NAMALWA (cell line): ENCODE data around the gene SIRT5.
A peak's percentile ranks its signal among the peaks of the same experiment; 100 is the strongest.

Experiments used
- DNase-seq: peaks from one replicate; pipeline ENCODE4 v3.0.0-alpha.2; 2015; ENCODE audit warnings: low spot score

The SIRT5 gene

DNA sequence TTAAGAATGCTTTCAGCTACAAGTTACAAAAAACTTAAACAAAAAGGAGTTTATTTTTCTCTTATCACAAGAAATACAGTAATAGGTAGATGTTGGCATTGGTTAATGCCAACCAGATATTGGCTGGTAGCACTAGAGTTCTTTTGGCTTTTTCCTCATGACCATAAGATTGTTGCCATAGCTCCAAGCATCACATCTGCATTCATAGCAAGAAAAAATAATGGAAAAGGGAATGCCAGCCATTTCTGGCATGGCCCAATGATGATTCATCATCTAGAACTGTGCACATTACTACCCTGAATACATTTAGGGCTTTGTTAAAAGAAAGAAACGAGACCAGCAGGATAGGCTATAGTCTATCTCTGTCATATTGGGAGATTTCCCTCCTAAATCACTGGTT lies 20.8 kb upstream of the SIRT5 start:
- DNase-seq, result no peak

- DNase-seq, result no peak
These were observed 19.5 kb upstream of the SIRT5 start for GRCh38 chr6:13554929-13555333.

DNA sequence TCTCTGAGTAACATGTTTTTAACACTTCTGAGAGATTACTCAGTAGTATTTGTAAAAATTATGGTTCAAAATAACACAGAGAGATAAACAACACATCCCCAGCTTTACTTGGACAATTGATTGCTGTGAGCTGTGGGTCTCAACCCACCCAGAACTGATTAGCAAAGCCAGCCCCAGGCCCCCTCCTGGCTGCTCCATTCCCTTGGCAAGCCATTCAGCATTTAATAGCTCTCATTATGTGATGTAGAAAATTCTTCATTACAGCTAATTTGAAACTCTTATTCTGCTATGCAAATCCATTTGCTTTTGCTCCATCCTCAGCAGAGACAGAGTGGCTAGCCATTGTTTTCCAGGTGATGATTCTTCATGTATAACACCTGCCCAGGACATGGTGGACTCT lies 16.6 kb upstream of the SIRT5 start:
- no peak for DNase-seq

DNA sequence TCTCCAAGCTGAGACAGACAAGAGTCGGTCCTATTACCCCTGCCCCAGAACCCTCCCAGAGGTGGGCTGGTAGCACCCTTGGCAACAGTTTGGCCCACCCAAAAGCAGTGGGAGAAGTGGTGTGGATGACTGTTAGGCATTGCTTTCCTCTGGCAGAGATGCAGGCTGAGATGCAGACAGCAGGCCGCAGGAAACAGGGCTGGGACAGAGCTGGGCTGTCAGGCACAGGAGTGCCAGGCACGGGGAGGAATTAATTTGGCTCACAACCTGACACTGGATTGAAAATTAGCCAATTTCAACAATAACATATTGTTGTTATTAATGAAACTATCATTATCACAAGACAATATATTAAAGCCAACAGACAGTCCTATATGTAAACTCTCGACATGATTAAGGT lies 15.7 kb upstream of the SIRT5 start:
- no peak for DNase-seq

DNA sequence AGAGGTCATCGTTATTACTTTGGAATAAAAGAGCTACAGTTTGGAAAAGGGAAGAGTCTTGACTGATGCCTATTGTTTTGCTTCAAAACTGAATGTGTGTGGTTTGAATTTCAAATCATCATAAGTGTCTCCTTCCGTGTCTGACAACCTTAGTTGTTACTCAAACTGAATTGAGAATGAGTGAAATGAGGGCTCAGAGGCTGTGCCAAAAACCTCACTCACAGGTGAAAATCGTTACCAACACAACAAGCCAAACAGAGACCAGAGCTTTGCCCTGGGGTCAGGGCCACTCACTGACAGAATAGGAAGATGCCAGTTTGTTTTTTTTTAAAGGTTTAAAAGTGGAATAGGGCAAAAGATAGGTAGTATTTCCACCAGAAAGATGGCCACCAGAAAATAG lies 15.2 kb upstream of the SIRT5 start:
- no peak for DNase-seq

DNA sequence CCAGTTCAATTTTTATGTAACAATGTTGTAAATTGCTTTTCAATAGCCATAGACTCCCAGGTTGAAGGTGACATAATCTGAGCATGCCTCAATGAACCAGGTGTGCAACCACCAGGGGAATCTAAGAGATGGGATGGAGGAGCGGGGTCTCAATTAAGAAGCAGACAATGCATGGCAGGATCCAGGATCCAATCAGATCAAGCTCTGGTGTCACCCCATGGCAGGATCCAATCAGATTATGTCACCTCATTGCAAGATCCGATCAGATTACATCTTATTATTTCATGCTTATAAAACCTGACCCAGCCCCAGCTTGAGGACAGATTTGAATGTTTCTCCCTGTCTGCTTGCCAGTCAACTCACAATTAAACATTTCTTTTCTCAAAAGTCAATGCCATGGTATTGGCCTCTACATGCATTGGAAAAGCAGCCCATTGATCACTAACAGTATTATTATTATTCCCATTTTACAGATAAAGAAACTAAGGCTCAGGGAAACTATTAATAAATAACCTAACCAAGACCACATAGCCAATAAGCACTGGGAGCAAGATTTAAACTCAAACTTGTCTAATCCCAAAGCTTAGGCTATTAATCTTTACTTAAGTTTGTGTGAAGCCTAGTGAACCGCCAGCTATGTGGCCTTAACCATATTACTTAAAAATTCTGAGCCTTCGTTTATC lies 14.3 kb upstream of the SIRT5 start:
- DNase-seq, result no peak

- peak; percentile 24 for DNase-seq
These were observed 13.8 kb upstream of the SIRT5 start for GRCh38 chr6:13560651-13561044.

- no peak for DNase-seq
These were observed 12.7 kb upstream of the SIRT5 start for GRCh38 chr6:13561624-13562267.

DNA sequence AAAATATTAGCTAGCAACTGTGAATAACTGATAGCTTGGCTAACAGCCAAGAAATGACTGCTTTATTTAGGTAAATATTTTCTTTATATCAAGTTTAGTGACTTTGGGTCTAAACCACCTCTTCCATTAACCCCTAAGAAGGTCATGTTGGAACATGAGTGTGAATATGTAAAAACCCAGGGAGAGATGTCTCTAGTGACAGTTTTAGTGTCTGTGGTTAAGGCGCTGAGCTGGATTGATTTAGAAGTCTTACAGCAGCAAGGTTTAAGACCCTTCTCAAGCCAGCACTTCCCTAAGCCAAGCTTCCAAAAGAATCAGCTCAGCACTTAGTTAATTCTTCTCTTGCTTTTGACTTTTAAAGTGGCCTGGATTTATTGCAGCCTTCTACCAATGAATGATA lies 11.4 kb upstream of the SIRT5 start:
- DNase-seq, result no peak

- no peak for DNase-seq
These were observed 8.5 kb upstream of the SIRT5 start for GRCh38 chr6:13565921-13566320.

DNA sequence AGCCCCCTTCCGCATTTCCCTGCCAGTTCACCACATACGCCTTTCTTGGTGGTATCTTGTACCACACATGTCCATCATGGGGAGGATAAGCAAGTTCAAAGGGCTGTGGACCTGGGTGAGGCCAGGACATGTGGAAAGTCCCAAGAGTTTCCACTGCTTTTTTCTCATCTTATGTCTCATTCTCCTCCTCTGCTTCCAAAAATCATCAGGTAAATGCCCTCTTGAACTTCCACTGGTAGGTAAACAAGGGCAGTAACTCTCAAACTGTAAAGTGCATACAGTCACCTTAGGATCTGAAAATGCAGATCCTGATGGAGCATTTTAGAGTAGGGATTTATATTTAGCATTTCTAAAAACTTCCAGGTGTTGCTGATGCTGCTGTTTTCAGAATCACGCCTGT lies 7.9 kb upstream of the SIRT5 start:
- DNase-seq, result no peak

GRCh38 chr6:13568970-13569369 lies 5.4 kb upstream of the SIRT5 start:
- DNase-seq, result no peak

DNA sequence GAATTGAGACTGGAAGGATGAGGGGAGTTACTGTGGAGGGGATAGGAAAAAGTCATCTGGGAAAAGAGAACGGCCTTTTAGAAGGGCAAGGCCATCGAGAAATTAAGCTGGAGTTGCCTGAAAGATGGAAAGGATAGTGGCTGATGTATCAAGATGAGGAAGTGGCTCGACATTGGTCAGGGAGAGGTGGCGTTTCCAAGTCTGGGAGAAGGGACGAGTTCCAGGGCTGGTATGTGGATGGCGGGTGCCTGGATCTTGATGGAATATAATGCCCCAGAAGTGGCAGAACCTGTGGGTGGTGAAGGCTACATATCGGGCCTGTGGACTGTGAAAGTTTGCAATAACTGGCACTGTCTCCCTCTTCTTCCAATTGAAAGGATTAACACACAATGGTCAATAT lies 2.2 kb upstream of the SIRT5 start:
- DNase-seq, result no peak

GRCh38 chr6:13572951-13573654 lies 1.3 kb upstream of the SIRT5 start:
- no peak for DNase-seq

GRCh38 chr6:13573669-13574110 lies 711 bp upstream of the SIRT5 start:
- no peak for DNase-seq

DNA sequence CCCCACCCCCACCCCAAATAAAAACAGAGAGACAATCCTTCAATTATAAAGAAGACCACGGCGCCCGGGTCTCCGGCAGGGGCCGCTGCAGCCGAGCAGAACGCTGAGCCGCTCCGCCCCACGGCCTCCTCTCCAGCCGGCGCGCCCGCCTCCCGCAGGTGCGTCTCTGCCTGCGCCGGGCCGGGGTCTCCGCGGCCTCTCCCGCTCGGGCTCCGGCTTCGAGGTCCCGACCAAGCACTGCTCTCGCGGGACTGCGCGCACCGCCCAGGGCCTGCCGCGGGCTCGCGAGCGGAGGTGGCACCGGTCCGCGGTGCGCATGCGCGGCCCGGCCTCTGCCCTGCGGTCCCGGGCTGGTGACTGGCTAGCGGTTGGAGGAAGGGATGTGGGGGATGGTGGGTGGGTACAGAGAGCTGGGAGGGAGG lies 241 bp upstream of the SIRT5 start:
- DNase-seq, result peak; percentile 98

GRCh38 chr6:13575377-13575775 lies 975 bp downstream of the SIRT5 start:
- no peak for DNase-seq

DNA sequence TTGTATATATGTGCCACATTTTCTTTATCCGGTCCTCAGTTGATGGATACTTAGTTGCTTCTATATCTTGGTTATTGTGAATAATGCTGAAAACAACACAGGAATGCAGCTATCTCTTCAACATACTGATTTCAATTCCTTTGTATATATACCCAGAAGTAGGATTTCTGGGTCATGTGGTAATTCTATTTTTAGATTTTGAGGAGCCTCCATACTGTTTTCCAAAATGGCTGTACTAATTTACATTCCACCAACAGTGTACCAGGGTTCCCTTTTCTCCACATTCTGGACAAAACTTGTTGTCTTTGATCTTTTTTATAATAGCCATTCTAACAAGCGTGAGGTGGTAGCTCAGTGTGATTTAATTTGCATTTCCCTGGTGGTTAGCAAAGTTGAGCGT lies 1.6 kb downstream of the SIRT5 start:
- no peak for DNase-seq

DNA sequence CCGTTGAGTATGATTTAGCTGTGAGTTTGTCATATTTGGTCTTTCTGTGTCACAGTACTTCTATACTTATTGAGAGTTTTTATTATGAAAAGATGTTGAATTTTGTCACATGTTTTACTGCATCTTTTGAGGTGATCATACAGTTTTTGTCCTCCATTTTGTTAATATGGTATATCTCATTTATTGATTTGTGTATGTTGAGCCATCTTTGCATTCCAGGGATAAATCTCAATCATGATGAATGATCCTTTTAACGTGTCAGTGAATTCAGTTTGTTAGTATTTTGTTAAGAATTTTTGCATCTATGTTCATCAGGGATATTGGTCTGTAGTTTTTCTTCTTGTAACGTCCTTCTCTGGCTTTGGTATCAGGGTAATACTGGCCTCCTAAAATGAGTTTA lies 3.5 kb downstream of the SIRT5 start:
- DNase-seq, result no peak

DNA sequence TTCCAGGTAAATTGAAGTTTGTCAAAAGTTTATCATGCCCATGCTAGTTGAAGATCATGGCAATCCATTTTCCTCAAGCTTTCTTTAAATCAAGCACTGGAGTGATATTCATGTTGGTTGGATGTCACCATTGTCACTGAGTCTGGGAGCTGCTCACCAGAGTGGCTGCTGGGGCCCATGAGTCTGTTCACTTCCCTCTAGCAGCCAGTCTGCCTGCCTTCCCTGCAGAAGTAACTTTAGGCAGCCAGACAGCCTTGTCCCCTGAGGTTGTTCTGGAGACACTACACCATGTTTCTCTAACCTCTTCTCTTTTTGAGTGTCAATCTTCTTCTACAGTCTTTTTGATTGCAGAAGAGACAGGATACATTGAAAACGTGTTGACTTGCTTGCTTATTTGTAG lies 5.5 kb downstream of the SIRT5 start:
- no peak for DNase-seq

GRCh38 chr6:13581700-13582229 lies 7.4 kb downstream of the SIRT5 start:
- DNase-seq, result no peak

DNA sequence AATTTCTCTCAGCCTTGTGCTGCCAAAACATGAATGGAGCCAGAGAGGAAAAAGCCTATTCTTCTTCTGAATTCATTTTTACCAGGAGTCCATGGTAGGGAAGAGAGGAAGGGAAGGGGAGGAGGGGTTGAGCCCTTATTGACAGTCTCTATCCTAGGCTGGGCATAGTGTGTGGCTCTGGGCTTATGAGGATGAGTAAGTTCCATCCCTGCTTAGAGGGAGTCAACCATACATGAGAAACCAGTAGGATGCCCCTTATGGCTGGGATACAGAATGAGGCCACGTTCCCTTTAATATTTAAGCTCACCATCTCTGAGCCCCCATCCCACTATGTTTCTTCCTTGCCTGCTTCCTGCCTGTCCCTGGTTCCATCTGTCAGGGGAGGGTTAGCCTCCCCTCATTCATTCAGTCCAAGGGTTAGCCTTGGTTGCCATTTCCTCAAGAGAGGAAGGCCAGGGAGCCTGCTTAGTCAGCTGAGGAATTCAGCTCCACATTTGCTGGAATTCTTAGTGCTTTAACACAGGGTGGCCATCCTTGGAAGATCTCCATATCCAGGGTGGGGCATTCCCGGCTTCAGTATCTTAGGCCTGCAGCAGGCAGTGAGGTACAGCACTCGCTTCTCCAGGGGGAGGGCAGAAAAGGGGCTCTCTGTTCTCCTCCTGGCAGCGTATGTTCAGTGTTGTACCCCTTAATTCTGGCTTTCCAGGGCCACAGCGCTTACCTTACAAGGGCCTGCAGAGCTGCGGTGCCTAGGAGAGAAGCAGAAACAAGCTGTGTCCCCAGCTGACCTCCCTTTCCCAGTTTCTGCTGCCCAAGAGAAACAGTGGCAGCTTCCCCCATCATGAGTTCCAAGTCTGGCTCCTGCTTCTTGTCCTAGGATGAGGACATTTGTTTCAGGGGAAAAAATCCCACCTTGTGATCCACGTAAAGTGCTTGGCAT lies 12.5 kb downstream of the SIRT5 start:
- no peak for DNase-seq
